HG02852 (cell line): ENCODE data around the gene SLC15A1.

Experiments
- ATAC-seq: cut with Tn5 transposase; IDR thresholded peaks from one replicate; pipeline ENCODE4 v1.9.1; 2021; ENCODE audit warnings: mild to moderate bottlenecking, moderate library complexity; ENCODE audit not compliant: unreplicated experiment

SLC15A1 gene

DNA sequence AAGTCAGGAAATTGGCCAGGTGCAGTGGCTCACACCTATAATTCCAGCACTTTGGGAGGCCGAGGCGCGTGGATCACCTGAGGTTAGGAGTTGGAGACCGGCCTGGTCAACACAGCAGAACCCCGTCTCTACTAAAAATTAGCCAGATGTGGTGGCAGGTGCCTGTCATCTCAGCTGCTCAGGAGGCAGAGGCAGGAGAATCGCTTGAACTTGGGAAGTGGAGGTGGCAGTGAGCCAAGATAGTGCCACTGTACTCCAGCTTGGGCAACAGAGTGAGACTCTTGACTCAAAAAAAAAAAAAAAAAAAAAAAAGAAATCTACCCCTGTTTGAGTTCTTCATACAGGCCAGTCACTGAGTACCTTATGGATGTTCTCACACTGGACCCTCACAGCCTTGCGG, 42.0 kb downstream of the SLC15A1 start:
- ATAC-seq: no peak

DNA sequence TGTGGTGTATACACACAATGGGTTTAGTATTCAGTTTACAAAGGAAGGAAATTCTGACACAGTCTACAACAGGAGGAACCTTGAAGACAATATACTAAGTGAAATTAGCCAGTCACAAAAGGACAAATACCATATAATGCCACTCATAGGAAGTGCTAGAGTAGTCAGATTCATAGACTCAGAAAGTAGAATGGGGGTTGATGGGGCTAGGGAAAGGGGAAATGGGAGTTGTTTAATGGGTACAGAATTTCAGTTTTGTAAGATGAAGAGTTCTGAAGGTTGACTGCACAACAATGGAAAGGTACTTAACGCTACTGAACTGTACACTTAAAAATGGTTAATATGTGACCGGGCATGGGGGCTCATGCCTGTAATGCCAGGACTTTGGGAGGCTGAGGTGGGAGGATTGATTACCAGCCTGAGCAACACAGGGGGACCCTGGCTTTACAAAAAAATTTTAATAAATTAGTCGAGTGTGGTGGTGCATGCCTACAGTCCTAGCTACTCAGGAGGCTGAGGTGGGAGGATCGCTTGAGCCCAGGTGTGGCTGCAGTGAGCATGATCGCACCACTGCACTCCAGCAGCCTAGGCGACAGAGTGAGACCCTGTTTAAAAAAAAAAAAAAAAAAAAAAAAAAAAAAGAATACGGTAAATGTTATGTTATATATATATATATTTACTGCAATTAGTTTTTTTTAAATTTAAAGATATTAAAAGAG, 45.0 kb downstream of the SLC15A1 start:
- peak; percentile 63 for ATAC-seq

DNA sequence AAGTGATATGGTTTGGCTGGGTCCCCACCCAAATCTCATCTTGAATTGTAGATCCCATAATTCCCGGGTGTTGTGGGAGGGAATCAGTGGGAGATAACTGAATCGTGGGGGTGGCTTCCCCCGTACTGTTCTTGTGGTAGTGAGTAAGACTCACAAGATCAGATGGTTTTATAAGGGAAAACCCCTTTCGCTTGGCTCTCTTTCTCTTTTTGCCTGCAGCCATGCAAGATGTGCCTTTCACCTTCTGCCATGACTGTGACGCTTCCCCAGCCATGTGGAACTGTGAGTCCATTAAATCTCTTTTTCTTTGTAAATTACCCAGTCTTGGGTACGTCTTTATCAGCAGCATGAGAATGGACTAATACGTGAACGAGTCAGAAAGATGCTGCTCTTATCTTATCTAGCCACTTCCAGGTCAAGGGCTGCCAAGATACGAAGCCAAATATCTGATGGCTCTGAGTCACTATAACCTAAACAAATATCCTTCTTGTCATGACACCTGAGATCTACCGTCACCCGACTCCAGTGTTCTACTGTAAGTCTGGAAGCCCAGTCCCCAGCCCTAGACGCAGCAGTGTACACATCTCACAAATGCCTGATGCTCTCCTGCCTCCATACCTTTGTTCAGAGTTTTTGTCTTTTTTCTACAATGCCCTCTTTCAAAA, 45.9 kb downstream of the SLC15A1 start:
- ATAC-seq: peak; percentile 52

DNA sequence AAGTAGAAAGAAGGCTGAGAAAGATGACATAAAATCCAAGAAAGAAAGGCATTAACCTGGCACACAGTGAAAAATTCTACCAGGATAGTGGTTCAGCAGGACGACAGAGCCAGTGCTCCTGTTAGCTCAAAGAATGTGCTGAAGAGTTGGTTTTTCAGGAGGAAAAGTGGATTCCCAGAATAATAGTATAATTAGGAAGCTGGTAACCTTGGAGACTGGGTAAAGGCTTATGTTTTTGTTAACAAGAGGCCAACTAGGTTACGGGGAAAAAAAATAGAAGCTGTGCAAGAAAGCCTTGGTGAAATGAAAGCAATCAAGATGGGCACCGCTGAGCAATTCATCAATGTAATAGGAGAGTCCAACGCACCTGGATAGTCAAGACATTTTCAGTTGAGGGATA, 54.7 kb downstream of the SLC15A1 start:
- ATAC-seq: no peak

DNA sequence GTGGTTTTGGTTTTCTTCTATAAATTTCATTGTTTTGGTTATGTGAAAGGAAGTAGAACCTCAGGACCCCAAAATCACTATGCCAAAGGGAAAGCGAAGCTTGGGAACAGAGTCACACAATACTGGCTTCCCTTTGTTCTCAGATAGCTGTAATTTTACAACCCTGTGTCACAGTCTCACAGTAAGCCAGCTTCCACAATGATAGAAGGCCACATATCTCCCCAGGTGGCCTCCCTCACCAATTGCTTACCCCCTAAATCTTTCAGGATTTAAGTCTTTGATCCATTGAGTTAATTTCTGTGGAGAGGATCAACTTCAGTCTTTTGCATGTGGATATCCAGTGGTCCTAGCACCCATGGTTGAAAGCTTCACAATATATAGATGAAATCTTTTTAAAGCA, 58.7 kb downstream of the SLC15A1 start:
- no peak for ATAC-seq

DNA sequence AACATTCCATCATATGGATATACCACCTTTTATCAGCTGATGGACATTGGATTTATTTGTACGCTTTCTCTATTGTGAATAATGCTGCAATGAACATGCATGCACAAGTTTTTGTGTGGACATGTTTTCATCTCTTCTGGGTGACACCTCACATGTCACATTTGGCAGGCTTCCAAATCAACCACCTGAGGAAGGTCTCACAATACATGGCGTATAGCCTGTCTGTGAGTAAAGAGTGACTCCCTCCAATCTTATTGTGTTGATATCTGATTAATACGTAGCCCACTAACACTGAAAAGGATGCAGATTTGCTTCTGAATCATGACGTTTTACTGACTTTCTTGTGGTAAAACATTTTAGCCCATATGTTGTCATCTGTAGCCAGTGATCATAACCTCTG, 61.1 kb downstream of the SLC15A1 start:
- no peak for ATAC-seq

DNA sequence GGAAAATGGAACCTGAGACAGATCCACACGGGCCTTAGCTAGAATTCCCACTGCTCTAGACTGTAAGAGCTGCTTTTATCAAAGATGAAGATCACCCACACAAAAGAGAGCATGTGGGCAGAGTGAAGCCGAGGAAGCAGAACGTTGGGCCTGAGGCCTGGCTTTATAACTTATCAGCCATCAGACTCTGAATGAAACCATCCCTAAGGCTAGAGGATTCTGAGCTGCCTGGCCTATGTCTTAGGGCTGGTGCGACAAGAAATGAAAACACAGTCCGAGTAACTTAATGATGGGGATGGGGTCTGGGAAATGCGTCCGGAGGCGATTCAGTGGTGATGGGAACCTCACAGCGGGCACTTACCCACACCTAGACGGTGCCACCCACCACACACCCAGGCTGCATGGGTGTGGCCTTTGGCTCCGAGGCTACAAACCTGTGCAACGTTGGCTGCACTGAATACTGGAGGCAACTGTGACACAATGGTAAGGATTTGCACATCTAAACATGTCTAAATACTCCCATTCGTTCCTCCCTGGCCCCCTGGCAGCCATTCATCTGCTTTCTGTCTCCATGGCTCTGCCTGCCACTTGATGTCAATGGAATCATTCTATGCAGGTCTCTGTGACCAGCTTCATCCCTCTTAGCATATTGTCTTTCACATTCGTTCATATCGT, 62.0 kb downstream of the SLC15A1 start:
- no peak for ATAC-seq

DNA sequence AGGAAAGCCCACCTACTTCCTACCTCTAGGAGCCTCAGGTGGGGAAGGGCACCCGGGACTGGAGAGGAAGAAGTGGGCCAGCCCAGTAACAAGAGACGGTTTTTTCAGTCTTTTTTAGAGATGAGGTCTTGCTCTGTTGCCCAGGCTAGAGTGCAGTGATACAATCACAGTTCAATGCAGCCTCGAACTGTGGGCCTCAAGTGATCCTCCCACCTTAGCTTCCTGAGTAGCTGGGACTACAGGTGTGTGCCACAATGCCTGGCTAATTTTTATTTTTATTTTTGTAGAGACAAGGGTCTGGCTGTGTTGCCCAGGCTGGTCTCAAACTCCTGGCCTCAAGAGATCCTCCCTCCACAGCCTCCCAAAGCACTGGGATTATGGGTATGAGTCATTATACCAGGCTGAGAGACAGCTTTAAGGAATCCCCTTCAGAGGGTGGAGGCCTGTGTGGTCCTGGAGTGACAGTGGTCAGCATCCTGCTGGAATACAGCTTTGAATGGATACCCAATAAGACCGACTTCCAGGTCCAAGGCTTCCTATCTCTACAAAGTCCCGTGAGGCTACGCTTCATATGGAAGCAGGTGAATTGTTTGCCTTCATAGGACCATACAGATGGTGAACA, 63.0 kb downstream of the SLC15A1 start:
- ATAC-seq: no peak

DNA sequence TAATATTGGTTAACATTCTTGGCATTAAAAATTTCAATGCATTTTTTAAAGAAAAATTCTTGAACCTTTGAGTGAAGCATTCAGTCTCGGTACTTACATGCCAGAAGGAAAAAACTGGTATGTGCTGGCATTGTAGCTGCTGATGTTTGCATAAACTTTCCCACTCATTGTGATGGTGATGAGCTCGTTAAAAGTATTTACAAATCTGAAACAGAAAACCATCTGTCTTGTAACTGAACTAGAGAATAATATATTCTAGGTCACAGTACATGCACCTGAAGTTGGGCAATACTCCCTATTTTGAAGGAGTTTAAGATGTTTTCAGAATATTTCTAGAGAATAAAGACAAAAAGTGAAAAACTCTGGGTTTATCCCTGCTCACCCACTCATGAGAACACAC, 64.1 kb downstream of the SLC15A1 start:
- no peak for ATAC-seq

DNA sequence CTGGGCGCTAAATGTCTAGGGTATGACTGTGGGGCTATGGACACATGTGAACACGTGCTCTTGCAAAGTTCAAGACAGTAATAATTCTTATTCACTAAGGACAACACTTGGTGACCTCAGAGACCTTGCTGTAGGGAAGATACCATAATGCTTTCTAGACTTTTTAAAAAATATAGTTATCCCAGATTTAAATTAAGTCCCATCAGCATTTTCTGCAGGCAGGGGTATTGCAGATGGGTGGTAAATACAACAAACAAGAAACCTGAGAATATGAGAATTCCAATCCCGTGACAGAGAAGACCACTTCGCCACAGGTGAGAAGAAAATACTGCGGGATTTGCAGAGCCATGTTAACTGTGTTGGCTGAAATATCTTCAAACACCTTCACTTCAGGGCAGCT, 65.2 kb downstream of the SLC15A1 start:
- no peak for ATAC-seq

DNA sequence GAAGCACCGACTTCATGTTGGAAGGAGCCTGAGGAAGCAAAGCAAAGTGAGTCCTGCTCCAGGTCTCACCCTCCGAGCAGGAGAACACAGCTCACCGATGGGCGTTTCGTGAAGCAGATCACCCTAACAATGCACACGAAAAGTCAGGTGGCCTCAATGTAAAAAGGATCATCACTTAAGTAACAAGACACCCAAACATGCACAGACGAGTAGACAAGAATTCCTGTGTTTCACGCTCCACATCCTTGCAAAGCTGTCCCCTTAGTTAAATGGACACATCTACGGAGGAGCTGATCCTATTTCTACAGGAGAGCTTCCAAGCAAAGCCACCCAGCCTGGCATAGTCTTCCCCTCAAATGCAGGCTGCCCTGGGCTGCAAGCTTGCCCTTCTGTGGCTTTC, 66.2 kb downstream of the SLC15A1 start:
- no peak for ATAC-seq

DNA sequence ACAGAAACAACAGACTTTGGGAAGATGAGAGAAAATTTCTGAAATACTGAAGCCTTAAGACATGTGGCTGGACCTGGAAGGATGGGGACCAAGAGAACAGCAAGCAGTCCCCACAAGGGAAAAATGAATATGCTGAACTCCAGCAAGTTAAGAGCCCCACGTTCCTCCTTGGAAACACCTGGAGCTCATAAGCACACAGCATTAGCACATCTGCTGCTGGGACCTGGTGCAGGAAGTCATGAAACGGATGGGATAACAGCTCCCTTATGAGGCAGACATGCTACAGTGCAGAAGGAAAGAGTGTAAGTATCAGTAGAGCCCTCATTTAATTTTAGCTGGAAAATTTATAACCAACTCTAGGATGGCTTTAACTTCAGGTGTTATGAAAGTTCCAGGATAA, 67.3 kb downstream of the SLC15A1 start:
- no peak for ATAC-seq

DNA sequence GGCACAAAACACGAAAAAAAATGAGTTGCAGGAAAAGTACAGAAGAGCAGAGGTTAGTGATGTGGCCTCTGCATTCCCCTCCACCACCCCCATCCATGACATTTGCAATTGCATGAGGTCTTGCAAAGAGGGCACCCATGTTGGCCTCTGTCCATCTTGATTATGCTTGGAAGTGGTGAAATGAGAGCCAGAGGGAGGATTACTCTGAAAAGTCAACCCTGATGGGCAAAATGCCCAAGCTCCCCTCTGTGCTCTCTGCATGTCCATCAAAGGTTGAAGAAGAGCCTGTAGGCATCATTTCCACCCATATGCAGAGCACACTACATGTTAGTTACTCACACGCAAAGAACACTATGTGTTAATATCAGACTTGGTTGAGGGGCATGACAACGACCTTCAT, 71.4 kb downstream of the SLC15A1 start:
- ATAC-seq: no peak

DNA sequence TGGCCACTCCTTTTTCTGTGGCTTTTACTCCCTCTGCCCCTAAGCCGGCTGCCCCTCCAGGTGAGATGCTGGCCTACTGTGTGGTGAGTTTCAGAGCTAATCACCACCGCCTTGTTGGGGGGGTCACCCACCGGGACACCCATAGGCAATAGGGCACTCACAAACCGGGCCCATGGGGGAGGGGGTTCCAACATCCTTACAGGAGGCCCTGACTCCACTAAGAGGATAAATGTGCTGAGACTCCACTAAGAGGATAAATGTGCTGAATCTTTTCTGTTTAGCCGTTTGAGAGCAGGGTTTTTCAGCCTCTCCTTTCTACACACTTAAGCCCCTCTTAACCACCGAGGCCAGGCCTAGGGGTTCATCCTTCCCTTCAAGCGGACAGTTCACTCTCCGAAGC, 73.7 kb downstream of the SLC15A1 start:
- ATAC-seq: no peak

DNA sequence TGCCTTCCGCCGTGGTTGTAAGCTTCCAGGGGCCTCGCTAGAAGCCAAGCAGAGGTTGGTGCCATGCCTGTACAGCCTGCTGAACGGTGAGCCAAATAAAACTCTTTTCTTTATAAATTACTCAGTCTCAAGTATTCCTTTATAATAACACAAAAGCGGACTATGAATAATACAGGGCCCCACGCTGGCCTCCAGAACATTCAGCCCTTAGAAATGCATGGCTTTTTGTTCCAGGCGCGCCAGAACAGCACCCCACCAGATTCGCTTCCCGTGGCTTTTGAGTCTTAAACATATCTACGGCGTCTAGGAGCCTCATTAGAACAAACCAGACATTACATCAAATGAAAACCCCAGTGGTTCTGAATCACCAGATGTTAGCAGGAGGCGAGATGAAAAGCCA, 75.1 kb downstream of the SLC15A1 start:
- no peak for ATAC-seq

DNA sequence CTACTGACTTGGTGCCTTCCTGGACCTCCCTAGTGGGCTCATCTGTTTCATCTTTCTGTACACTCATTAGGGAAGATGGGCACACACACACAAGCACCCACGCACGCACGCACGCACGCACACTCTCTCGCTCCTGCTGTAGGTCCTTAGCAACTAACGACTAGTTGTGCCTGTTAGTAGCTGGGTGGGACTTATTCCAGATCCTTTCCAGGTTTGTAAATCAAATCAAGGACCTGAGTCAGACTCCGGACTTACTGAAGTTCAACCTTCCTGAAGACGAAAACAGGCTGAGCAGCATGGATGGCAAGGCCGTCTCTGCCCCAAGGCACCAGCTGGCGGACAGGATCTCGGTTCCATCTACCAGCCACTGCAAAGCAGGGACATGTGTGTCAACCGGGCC, 76.2 kb downstream of the SLC15A1 start:
- no peak for ATAC-seq

DNA sequence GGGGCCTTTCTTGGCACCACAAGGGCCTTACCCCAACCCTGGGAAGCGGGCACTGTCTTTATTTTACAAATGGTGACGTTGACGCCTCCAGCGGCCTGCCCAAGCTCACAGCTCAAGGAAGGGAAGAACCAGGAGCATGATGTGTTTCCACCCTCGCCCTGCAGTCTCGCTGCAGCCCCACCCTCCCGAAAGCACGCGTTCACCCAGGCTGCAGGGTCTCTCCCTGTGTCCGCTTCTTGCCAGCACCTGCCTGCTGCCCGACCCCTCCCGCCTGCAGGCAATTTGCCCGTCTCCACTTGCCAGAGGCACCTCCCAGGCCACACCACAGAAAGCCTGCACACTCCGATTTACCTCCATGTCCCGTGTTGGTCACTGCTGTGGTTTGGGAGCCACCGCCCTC, 76.6 kb downstream of the SLC15A1 start:
- no peak for ATAC-seq

DNA sequence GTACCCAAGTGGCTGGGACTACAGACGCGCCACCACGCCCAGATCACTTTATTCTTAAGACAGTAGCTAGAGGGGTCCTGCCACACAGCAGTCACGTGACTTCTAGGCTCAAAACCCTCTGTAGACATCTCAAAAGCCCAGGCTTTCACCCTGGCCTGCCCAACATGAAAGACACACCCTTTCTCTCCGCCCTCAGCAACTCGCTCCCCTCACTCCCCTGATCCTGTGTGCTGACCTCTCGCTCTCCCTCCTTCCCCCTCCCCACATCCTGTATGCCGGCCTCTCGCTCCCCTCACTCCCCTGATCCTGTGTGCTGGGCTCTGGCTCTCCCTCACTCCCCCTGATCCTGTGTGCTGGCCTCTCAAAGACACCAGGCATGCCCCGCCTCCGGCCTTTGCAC, 77.4 kb downstream of the SLC15A1 start:
- ATAC-seq: no peak

DNA sequence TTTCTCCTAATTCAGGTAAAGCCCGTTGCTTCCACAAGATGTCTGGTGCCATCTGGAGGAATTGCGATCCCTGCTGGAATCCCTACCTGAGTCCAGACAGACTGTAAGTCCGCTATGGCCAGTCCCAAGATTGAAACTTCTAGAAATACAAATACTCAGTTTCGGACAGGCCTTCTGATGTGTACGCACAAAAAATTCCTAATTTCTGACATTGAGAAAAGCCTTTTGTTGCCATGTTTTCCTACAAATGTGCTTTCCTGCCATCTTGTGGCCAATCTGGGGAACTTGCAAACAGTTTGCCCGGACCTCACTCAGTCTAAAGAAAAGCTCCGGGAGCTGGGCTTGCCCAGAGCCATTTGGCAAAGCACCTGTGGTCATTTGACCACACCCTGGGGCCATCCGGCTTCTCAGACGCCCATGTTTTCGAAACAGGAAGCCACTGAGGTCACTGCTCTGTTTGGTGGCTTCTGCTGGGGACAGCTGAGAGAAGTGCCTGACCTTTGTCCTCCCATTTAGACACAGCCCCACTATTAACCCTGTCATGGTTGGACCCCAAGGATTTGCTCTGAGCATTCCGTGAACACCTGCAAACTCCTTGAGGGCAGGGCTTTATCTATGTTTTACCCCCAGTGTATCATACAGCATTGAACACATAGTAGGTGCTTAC, 79.4 kb downstream of the SLC15A1 start:
- ATAC-seq: peak; percentile 80

DNA sequence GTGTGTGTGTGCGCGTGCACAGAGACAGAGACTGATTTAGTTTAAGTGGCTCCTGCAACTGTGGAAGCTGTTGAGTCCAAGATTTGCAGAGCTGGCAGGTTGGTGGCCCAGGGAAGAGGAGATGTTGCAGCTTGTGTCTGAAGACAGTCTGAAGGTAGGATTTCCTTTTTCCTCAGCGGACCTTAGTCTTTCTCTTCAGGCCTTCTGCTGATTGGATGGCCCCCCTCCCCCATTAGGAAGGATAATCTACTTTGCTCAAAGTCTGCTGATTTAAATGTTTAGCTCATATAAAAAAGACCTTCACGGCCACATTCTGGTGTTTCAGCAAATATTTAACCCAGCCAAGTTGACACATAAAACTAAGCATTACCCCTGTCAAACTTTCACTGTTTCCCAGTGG, 84.3 kb downstream of the SLC15A1 start:
- no peak for ATAC-seq

DNA sequence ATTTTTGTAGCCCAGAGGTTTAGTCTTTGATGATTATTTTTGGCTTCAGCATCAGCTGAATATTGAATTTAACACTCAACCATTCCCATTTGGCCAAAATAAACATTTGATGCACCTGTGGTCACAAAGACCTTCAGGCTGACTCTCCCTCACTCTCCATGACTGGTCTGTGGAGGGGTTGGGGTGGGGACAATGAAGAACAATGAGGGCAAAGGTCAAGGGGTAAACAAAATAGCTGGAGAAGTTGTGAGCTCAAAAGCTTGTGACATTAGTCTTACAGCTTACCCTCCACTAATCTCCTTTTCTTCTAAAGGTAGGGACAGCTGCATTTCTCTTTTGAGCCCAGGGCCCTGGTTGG, 86.9 kb downstream of the SLC15A1 start:
- no peak for ATAC-seq
